ENCODE data around the gene CRYBG3. TPM values are rescaled to one million over a fixed set of nuclear protein-coding genes. Genes with fewer than 3 reads are reported as not detected.

The CRYBG3 gene
- under 1 TPM in 2 of 3 donors, not detected in 1; 0.17 to 0.48 TPM for polyA plus RNA-seq

- Mint-ChIP-seq H3K4me3 (peak within 1 kb of the TSS; percentile 89 to 97 (median 92)), H3K36me3 (no peaks in the 10 kb centered on the region), H3K27me3 (ENCODE audit: low read depth in 3 of 3) (peaks cover 2 to 17% (median 14%) of the 10 kb centered on the region in 3 donors), H3K27ac (peak within 1 kb of the TSS; percentile 63 to 84 (median 74)), H3K4me1 (peaks cover 22 to 33% of the 10 kb centered on the region in 2 donors), H3K9me3 (no peaks in the 10 kb centered on the region)
- peak; percentile 79 to 85 (median 82) for DNase-seq
Observed at GRCh38 chr3:97821774-97822358, at the start of gene CRYBG3. CRYBG3 (plus strand) TSS chr3:97822011; CDS start chr3:97822207, 196 bp downstream.

- peaks cover 4 to 35% (median 20%) of the 10 kb centered on the region in 3 donors for H3K36me3 Mint-ChIP-seq
- H3K27me3 Mint-ChIP-seq (ENCODE audit: low read depth in 3 of 3) = no peaks in the 10 kb centered on the region
- no peak overlapping the region for H3K4me3 Mint-ChIP-seq
- no peak for DNase-seq
- peaks cover 0 to 1% of the 10 kb centered on the region in 2 donors for H3K4me1 Mint-ChIP-seq
- H3K9me3 Mint-ChIP-seq = no peaks in the 10 kb centered on the region
- no peak overlapping the region for H3K27ac Mint-ChIP-seq
Observed at GRCh38 chr3:97772926-97773325, 48.9 kb upstream of the CRYBG3 start.

GRCh38 chr3:97778152-97778551, 43.7 kb upstream of the CRYBG3 start:
- no peak overlapping the region for H3K4me3 Mint-ChIP-seq
- DNase-seq = no peak
- H3K4me1 Mint-ChIP-seq = no peaks in the 10 kb centered on the region
- no peaks in the 10 kb centered on the region for H3K27me3 Mint-ChIP-seq (ENCODE audit: low read depth in 3 of 3)
- H3K36me3 Mint-ChIP-seq = peaks cover 0 to 14% (median 11%) of the 10 kb centered on the region in 3 donors
- H3K27ac Mint-ChIP-seq = no peak overlapping the region
- no peaks in the 10 kb centered on the region for H3K9me3 Mint-ChIP-seq

- Mint-ChIP-seq H3K4me3 (no peak overlapping the region), H3K4me1 (no peaks in the 10 kb centered on the region), H3K36me3 (peaks cover 0 to 5% (median 3%) of the 10 kb centered on the region in 3 donors), H3K9me3 (no peaks in the 10 kb centered on the region), H3K27ac (no peak overlapping the region), H3K27me3 (ENCODE audit: low read depth in 3 of 3) (no peaks in the 10 kb centered on the region)
- peak; percentile 40 to 61 (median 50) for DNase-seq
Observed at GRCh38 chr3:97793420-97794019, 28.3 kb upstream of the CRYBG3 start.

GRCh38 chr3:97795951-97796350, 25.9 kb upstream of the CRYBG3 start:
- Mint-ChIP-seq H3K36me3 (peaks cover 0 to 5% (median 3%) of the 10 kb centered on the region in 3 donors), H3K27ac (no peak overlapping the region), H3K9me3 (no peaks in the 10 kb centered on the region), H3K4me1 (no peaks in the 10 kb centered on the region), H3K27me3 (ENCODE audit: low read depth in 3 of 3) (no peaks in the 10 kb centered on the region), H3K4me3 (no peak overlapping the region)
- no peak for DNase-seq

GRCh38 chr3:97804471-97804870, 17.3 kb upstream of the CRYBG3 start:
- peaks cover 0 to 4% (median 0%) of the 10 kb centered on the region in 3 donors for H3K36me3 Mint-ChIP-seq
- no peak overlapping the region for H3K27ac Mint-ChIP-seq
- no peaks in the 10 kb centered on the region for H3K4me1 Mint-ChIP-seq
- no peaks in the 10 kb centered on the region for H3K9me3 Mint-ChIP-seq
- DNase-seq = no peak
- H3K4me3 Mint-ChIP-seq = no peak overlapping the region
- H3K27me3 Mint-ChIP-seq (ENCODE audit: low read depth in 3 of 3) = no peaks in the 10 kb centered on the region

- Mint-ChIP-seq H3K4me1 (no peaks in the 10 kb centered on the region), H3K27me3 (ENCODE audit: low read depth in 3 of 3) (peaks cover 0 to 2% (median 1%) of the 10 kb centered on the region in 3 donors), H3K27ac (no peak overlapping the region), H3K9me3 (no peaks in the 10 kb centered on the region), H3K4me3 (no peak overlapping the region), H3K36me3 (no peaks in the 10 kb centered on the region)
- DNase-seq = no peak
Observed at GRCh38 chr3:97810779-97811390, 10.9 kb upstream of the CRYBG3 start.

- DNase-seq = no peak
- peaks cover 0 to 5% of the 10 kb centered on the region in 2 donors for H3K4me1 Mint-ChIP-seq
- no peak overlapping the region for H3K4me3 Mint-ChIP-seq
- H3K27me3 Mint-ChIP-seq (ENCODE audit: low read depth in 3 of 3) = peaks cover 0 to 11% (median 7%) of the 10 kb centered on the region in 3 donors
- H3K36me3 Mint-ChIP-seq = no peaks in the 10 kb centered on the region
- H3K27ac Mint-ChIP-seq = no peak overlapping the region
- H3K9me3 Mint-ChIP-seq = no peaks in the 10 kb centered on the region
Observed at GRCh38 chr3:97815149-97815917, 6.5 kb upstream of the CRYBG3 start.

GRCh38 chr3:97816811-97817210, 5.0 kb upstream of the CRYBG3 start:
- Mint-ChIP-seq H3K4me1 (peaks cover 9 to 17% of the 10 kb centered on the region in 2 donors), H3K36me3 (no peaks in the 10 kb centered on the region), H3K9me3 (no peaks in the 10 kb centered on the region), H3K27me3 (ENCODE audit: low read depth in 3 of 3) (peaks cover 0 to 12% (median 11%) of the 10 kb centered on the region in 3 donors), H3K4me3 (no peak overlapping the region), H3K27ac (no peak overlapping the region)
- DNase-seq = no peak

- DNase-seq = no peak
- Mint-ChIP-seq H3K27me3 (ENCODE audit: low read depth in 3 of 3) (peaks cover 0 to 16% (median 13%) of the 10 kb centered on the region in 3 donors), H3K9me3 (no peaks in the 10 kb centered on the region), H3K36me3 (no peaks in the 10 kb centered on the region), H3K4me1 (peaks cover 16 to 26% of the 10 kb centered on the region in 2 donors), H3K27ac (no peak overlapping the region), H3K4me3 (no peak overlapping the region)
Observed at GRCh38 chr3:97817965-97818364, 3.8 kb upstream of the CRYBG3 start.

GRCh38 chr3:97820780-97821179, 1.0 kb upstream of the CRYBG3 start:
- no peak for DNase-seq
- peak overlapping the region; percentile 89 to 94 (median 92) for H3K4me3 Mint-ChIP-seq
- H3K9me3 Mint-ChIP-seq = no peaks in the 10 kb centered on the region
- H3K36me3 Mint-ChIP-seq = no peaks in the 10 kb centered on the region
- H3K27ac Mint-ChIP-seq = peak overlapping the region in 5 of 6 donors; percentile 58 to 84 (median 72)
- H3K4me1 Mint-ChIP-seq = peaks cover 22 to 33% of the 10 kb centered on the region in 2 donors
- H3K27me3 Mint-ChIP-seq (ENCODE audit: low read depth in 3 of 3) = peaks cover 2 to 19% (median 18%) of the 10 kb centered on the region in 3 donors

GRCh38 chr3:97821287-97821773, 481 bp upstream of the CRYBG3 start:
- no peak for DNase-seq
- peak overlapping the region; percentile 51 to 84 (median 68) for H3K27ac Mint-ChIP-seq
- no peaks in the 10 kb centered on the region for H3K36me3 Mint-ChIP-seq
- H3K9me3 Mint-ChIP-seq = no peaks in the 10 kb centered on the region
- peaks cover 2 to 17% (median 14%) of the 10 kb centered on the region in 3 donors for H3K27me3 Mint-ChIP-seq (ENCODE audit: low read depth in 3 of 3)
- peak overlapping the region; percentile 89 to 94 (median 92) for H3K4me3 Mint-ChIP-seq
- H3K4me1 Mint-ChIP-seq = peaks cover 22 to 33% of the 10 kb centered on the region in 2 donors

GRCh38 chr3:97822359-97822775, 556 bp downstream of the CRYBG3 start:
- peak in 1 of 3 donors; percentile 19 for DNase-seq
- no peaks in the 10 kb centered on the region for H3K9me3 Mint-ChIP-seq
- H3K4me1 Mint-ChIP-seq = peaks cover 22 to 33% of the 10 kb centered on the region in 2 donors
- H3K27me3 Mint-ChIP-seq (ENCODE audit: low read depth in 3 of 3) = peaks cover 2 to 17% (median 14%) of the 10 kb centered on the region in 3 donors
- H3K4me3 Mint-ChIP-seq = peak overlapping the region; percentile 89 to 97 (median 92)
- H3K36me3 Mint-ChIP-seq = no peaks in the 10 kb centered on the region
- peak overlapping the region in 5 of 6 donors; percentile 62 to 81 (median 72) for H3K27ac Mint-ChIP-seq
